Activated gamma-delta T cell treated with anti-CD3 and anti-CD28 coated beads, Interleukin-2, amount 50 U/mL, for 16 hours (primary cell): ENCODE measurements around the gene AKAP9.
"Not testable (repeated sequence)": the region's sequence is repeated elsewhere in the genome, so short reads cannot be mapped to it uniquely, and the experiment has no call there.

Source experiments
- DNase-seq: peaks from one replicate; pipeline ENCODE4 v3.0.0-alpha.2; 2020; ENCODE audit warnings: low read depth

AKAP9 gene

GRCh38 chr7:91940572-91941341 is at the start of gene AKAP9:
Gene AKAP9 (plus strand): TSS chr7:91940862. CDS start chr7:91941100, 238 bp downstream.
- peak; percentile 76 for DNase-seq

DNA sequence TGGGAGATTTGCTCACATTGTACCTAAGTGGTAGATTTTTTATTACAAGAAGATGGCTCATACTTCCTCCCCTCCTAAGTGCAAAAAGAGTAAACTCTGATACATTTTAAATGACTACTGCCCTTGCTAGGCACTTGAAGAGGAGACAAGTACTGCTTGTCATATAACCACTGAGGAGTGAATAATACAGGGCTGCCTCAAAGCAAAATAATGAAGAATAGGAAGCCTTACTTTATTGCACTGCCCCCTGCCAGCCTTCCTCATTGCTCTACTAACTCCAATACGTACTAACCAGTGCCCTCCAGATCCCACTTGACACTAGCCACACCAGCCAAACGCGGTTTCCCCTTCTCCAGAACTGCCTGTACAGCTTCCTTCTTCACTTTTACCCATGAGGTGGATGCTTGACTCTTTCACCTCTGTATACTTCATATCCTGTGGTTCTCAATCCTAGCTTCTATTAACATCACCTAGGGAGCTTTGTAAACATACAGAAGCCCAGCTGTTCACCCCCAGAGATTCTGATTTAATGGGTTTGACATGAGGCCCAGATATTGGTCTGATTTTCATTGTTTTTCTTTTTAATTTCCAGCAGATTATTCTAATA is 48.5 kb upstream of the AKAP9 start:
- no peak for DNase-seq

GRCh38 chr7:91892821-91893340 is 47.8 kb upstream of the AKAP9 start:
- DNase-seq: no peak

DNA sequence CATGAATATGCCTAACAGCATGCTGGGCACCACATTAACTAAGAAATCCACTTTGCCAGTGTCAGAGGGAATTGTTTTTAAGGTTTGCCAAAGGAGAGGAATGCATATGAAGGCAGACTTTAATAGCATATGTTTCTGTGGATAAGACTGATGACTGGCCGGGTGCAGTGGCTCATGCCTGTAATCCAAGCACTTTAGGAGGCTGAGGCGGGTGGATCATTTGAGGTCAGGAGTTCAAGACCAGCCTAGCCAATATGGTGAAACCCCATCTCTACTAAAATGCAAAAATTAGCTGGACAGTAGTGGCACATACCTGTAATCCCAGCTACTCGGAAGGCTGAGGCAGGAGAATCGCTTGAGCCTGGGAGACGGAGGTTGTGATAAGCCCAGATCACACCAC is 47.0 kb upstream of the AKAP9 start:
- not testable (repeated sequence) for DNase-seq

GRCh38 chr7:91894781-91895480 is 45.7 kb upstream of the AKAP9 start:
- no peak for DNase-seq

GRCh38 chr7:91898240-91898992 is 42.2 kb upstream of the AKAP9 start:
- no peak for DNase-seq

- no peak for DNase-seq
Observed at GRCh38 chr7:91899563-91899962, 41.1 kb upstream of the AKAP9 start.

DNA sequence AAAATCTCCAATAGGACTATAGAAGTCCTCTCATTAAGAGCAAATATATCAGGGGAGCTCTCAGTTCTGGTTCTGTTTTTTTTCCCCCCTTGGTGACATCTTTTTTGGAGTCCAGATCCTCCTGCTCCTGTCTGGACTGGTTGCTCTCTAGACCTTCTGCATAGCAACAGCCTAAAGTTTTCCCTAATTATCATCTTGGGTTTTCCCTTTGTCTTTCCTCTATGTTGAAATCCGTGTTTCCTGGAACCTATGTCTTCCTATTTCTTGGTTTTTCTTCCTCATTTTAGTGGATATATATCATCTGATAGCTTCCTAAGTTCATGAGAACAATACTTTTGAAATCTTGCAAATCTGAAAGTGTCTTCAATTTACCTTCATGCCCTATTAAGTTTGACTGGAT is 30.5 kb upstream of the AKAP9 start:
- no peak for DNase-seq

GRCh38 chr7:91911121-91911520 is 29.5 kb upstream of the AKAP9 start:
- no peak for DNase-seq

- no peak for DNase-seq
Observed at GRCh38 chr7:91912494-91912893, 28.2 kb upstream of the AKAP9 start.

DNA sequence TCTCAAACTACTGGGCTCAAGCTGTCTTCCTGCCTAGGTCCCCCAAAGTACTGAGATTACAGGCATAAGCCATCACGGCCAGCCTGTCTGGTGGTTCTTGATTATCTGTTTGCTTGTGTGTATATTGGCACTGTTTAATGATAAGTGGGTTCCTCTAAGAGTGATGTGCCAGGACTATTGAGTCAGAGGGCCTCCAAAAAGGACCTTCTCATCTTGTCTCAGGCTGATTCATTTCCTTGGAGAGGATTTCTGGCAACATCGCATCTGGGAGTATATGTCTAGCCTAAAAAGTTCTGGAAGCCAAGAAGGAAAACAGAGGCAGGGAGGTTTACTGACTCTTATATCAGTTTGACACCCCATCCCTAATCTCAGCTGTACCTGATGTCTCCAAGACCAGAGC is 27.1 kb upstream of the AKAP9 start:
- DNase-seq: no peak

GRCh38 chr7:91915401-91916050 is 25.1 kb upstream of the AKAP9 start:
- no peak for DNase-seq

DNA sequence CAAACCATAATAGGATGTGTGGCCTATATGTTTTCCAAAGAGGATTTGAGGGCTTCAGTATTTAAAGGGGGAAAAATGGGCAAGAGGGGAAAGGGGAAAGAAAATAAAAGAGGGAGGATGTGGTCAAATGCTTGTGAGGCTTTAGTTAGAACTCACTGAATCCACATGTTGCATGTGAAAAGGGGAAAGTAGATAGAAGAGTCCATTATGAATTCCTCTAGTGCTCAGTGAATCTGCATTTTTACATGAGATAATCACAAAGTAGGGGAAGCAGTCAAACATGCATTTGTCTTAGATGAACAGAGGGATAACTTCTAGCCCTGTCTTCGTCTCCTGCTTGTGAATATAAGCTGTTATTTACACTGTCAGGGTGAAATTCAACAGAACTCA is 24.6 kb upstream of the AKAP9 start:
- DNase-seq: no peak

DNA sequence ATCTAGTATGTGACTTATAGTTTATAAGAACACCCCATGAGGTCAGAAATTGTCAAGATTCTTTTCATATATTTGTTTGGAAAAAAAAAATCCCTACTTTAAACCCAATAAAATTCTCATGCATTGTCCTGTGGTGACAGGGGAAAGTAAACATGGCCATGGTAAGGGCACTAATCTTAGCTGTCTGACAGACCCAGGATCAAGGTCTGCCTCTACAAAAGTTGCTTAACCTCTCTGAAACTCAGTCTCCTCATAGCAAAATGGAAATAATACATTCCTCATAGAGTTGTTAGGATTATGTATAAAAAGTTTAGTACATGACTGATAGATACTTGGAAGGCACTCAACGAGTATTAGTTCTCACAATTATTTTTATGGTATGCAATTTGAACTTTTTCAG is 22.3 kb upstream of the AKAP9 start:
- no peak for DNase-seq

DNA sequence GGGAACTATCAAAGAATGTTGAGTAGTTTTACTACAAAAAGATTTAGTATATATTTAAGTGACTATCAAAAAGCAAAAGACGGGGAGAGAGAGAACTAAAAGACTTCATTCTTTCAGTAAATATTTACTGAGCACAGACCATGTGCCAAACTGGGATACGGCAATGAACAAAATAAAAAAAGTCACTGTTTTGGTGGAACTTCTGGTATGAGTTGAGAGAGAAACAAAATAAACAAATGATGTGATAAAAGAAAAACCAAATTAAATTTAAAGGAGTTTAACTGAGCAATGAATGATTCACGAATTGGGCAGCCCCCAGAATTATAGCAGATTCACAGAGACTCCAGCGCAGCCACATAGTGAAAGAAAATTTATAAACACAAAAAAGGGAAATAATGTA is 17.8 kb upstream of the AKAP9 start:
- DNase-seq: no peak

- DNase-seq: no peak
Observed at GRCh38 chr7:91927912-91928311, 12.8 kb upstream of the AKAP9 start.

DNA sequence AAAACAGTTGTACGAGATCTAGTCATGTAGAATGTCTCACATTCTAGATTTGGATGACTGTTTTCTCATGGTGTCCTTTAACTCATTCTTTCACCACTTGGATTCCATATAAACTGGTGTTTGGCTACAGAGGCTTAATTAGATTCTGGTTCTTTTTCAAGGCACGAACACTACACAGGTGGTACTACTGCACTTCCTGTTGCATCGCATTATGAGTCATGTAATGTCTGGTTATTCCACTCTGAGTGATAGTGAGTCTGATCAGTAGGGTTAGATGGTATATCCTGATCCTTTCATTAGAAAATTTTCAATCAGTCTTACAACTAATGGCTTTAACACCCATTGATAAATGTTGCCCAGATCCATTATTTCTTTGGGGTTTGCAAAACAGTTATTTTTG is 11.2 kb upstream of the AKAP9 start:
- no peak for DNase-seq

GRCh38 chr7:91940171-91940570 is 491 bp upstream of the AKAP9 start:
- DNase-seq: no peak

DNA sequence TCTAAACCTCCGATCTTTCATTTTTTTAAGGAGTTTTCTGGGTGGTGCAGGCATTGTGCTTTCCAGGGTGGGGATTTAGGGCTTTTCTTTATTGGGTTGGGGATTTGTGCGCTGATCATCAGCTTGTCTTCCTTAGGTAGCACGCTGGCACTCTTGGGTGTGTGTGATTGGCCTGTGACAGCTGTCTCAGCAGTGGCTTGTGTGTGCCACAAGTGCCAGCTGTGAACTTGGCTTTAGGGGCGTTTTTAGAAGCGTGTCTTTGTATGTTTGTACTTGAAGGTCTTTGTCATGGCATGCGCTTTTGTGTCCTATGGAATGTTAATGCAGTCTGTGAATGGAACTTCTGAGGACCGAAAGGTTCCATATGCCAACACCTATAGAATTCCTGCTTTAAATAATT is 788 bp downstream of the AKAP9 start:
- DNase-seq: peak; percentile 7

DNA sequence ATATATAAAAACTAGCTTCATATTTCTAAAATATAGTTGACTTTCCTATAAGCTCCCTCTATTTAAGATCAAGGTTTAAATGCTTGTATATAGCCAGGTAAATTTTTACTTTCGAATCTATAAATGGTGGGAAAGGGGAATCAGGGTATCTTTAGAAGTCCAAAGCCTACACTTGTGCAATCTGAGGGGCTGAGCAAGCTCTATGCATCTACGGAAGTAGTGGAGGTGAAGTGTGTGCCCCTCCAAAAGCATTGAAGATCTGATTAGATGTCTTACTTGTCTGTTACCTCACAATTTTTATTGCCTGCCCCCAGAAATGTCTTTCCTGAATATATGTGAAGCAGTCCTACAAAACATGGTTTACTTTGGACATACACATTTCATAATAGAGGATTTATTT is 1.6 kb downstream of the AKAP9 start:
- no peak for DNase-seq

DNA sequence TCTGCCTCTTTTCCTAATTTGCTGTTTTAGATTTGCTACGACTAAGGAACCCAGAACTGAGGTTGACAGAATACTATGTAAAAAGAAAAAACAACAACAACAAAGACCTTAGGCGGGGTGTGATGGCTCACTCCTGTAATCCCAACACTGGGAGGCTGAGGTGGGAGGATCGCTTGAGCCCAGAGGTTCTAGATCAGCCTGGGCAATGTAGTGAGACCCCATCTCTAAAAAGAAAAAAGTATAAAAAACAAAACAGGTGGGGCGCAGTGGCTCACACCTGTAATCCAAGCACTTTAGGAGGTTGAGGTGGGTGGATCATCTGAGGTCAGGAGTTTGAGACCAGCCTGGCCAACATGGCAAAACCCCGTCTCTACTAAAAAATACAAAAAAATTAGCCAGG is 4.3 kb downstream of the AKAP9 start:
- not testable (repeated sequence) for DNase-seq

GRCh38 chr7:91945476-91945875 is 4.8 kb downstream of the AKAP9 start:
- DNase-seq: no peak
